Measurements from ENCODE around the gene MINDY4. TPM values are rescaled to one million over a fixed set of nuclear protein-coding genes. Genes with fewer than 3 reads are reported as not detected.

MINDY4 gene
- total RNA-seq, 1 donor from 2014 or later: 13.8 TPM

GRCh38 chr7:30859940-30860496 is 88.8 kb downstream of the MINDY4 start:
- intact Hi-C loops (cut with DNase I): no loop called here
- Histone ChIP-seq H3K27me3 (ENCODE audit: low read depth) (no peaks in the 10 kb centered on the region), H3K4me3 (no peak overlapping the region), H3K4me1 (peaks cover 8% of the 10 kb centered on the region), H3K27ac (no peak overlapping the region), H3K9me3 (no peaks in the 10 kb centered on the region), H3K36me3 (peaks cover 29% of the 10 kb centered on the region)
- TF ChIP-seq, protein P1, sequence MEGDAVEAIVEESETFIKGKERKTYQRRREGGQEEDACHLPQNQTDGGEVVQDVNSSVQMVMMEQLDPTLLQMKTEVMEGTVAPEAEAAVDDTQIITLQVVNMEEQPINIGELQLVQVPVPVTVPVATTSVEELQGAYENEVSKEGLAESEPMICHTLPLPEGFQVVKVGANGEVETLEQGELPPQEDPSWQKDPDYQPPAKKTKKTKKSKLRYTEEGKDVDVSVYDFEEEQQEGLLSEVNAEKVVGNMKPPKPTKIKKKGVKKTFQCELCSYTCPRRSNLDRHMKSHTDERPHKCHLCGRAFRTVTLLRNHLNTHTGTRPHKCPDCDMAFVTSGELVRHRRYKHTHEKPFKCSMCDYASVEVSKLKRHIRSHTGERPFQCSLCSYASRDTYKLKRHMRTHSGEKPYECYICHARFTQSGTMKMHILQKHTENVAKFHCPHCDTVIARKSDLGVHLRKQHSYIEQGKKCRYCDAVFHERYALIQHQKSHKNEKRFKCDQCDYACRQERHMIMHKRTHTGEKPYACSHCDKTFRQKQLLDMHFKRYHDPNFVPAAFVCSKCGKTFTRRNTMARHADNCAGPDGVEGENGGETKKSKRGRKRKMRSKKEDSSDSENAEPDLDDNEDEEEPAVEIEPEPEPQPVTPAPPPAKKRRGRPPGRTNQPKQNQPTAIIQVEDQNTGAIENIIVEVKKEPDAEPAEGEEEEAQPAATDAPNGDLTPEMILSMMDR (IDR thresholded peaks at IDR 0.05): no peak
- ATAC-seq: no peak
- DNase-seq: no peak

DNA sequence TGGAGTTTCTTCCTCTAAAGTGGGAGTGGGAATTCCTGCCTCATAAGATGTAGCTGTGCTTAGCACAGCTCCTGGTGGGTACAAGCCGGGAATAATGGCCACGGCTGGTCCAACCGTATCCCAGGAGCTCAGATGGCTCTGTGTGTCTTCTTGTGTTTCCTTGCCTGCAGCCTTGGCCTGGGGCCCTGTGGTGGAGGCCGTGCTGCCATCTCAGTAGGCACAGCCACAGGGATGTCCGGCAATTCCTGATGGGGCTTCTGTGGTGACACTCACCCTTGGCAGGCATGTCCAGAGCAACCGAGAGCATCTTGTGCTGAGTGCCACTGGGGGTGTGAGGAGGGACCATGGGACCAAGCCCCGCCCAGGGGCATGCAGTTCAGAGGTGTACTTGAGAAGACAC is 90.4 kb downstream of the MINDY4 start:
- intact Hi-C loops (cut with DNase I): no loop called here
- Histone ChIP-seq H3K27ac (no peak overlapping the region), H3K4me3 (no peak overlapping the region), H3K9me3 (no peaks in the 10 kb centered on the region), H3K36me3 (peaks cover 24% of the 10 kb centered on the region), H3K4me1 (peaks cover 9% of the 10 kb centered on the region), H3K27me3 (ENCODE audit: low read depth) (no peaks in the 10 kb centered on the region)
- ATAC-seq: no peak
- no peak for DNase-seq
- TF ChIP-seq, protein P1 (IDR thresholded peaks at IDR 0.05): no peak

DNA sequence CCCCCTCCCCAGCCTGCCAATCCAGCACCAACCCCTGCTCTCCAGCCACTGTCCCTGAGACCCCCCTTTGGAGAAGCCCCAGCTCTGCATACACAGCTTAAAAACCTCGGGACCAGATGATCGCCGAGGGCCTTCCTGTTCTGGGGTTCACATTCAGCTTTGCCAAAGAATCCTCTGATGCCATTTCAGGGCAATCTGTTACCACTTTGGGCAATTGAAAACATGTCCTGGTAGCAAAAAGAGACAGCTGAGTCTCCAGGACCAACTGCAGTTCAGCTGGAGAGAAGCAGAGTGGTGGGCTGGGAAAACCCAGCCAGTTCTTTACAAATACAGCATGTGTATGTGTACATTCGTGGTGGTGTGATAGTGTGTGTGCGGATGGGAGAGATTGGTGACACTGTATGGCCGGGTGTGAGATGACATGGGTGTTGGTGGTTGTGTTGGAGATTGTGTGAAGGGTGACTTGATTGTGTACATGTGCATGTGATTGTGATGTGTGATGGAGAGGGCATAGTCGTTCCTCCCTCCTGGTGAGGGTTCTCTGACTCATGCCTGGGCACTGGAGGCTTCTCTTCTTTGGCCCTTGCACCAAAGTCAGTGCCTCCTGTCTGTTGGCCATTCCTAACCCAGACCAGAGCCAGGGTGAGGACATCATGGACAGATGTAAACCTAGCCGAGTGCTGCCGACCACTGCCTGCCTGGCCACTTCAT is 91.9 kb downstream of the MINDY4 start:
- H3K27ac ChIP-seq: no peak overlapping the region
- TF ChIP-seq, protein P1 (IDR thresholded peaks at IDR 0.05): no peak
- H3K36me3 ChIP-seq: peaks cover 19% of the 10 kb centered on the region
- intact Hi-C loops (cut with DNase I): no loop called here
- H3K27me3 ChIP-seq (ENCODE audit: low read depth): no peaks in the 10 kb centered on the region
- no peak overlapping the region for H3K4me3 ChIP-seq
- H3K9me3 ChIP-seq: no peaks in the 10 kb centered on the region
- peaks cover 22% of the 10 kb centered on the region for H3K4me1 ChIP-seq
- no peak for DNase-seq
- no peak for ATAC-seq

DNA sequence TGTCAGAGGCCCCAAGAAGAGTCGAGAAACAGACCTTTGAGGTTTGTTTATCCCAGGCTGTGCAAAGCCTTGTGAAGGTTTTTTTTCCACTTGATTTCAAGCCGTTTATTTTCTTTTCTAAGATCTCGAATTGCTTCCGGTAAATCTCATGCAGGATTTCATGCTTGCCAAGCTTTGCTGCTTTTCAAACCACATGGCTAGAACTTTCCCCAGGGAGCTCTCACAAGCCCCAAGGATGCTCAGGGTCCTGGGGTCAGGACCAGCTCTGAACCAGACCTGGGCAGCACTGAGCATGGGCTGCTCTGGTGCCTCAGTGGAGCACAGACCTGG is 92.5 kb downstream of the MINDY4 start:
- H3K27ac ChIP-seq: no peak overlapping the region
- H3K4me3 ChIP-seq: no peak overlapping the region
- ATAC-seq: no peak
- H3K9me3 ChIP-seq: no peaks in the 10 kb centered on the region
- intact Hi-C loops (cut with DNase I): no loop called here
- peaks cover 17% of the 10 kb centered on the region for H3K36me3 ChIP-seq
- TF ChIP-seq, protein P1 (IDR thresholded peaks at IDR 0.05): no peak
- no peak for DNase-seq
- no peaks in the 10 kb centered on the region for H3K27me3 ChIP-seq (ENCODE audit: low read depth)
- peaks cover 25% of the 10 kb centered on the region for H3K4me1 ChIP-seq

DNA sequence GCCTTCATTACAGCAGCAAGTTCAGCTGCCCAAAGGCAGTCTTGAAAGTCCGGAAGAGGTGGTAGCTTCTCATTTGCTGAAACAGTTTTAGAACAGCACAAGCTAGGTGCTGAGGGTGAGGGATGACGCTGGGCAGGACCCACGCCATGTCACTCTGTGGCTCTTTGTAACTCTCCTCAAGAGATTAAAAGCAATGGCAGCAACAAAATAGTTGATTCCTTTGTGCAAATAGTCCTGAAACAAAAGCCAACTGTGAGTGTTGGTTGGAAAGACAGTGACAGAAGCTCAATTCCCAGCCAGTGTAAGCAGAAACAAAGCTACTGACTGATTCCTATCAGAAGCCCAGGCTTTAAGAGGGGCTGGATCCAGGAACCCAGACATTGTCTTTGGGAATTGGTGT is 92.9 kb downstream of the MINDY4 start:
- no peaks in the 10 kb centered on the region for H3K9me3 ChIP-seq
- peaks cover 25% of the 10 kb centered on the region for H3K4me1 ChIP-seq
- DNase-seq: no peak
- ATAC-seq: no peak
- H3K4me3 ChIP-seq: no peak overlapping the region
- no peak overlapping the region for H3K27ac ChIP-seq
- intact Hi-C loops (cut with DNase I): no loop called here
- H3K27me3 ChIP-seq (ENCODE audit: low read depth): no peaks in the 10 kb centered on the region
- H3K36me3 ChIP-seq: peaks cover 13% of the 10 kb centered on the region
- TF ChIP-seq, protein P1 (IDR thresholded peaks at IDR 0.05): no peak
